PFSK-1 (cell line): Measurements from ENCODE around the gene ATP6V1A.

Experiments used
- POLR2AphosphoS5 ChIP-seq: IDR thresholded peaks from 2 replicates; pipeline ENCODE4 v1.6.1; 2012; ENCODE audit warnings: low read depth, mild to moderate bottlenecking, control low read depth, low read length, moderate library complexity
- SIN3A ChIP-seq: IDR thresholded peaks from 2 replicates; pipeline ENCODE4 v1.6.1; 2012; ENCODE audit warnings: mild to moderate bottlenecking, low read length, moderate library complexity, borderline replicate concordance; ENCODE audit not compliant: insufficient read depth
- TAF1 ChIP-seq: IDR thresholded peaks from 2 replicates; pipeline ENCODE4 v1.6.1; 2012; ENCODE audit warnings: low read length, control low read depth, borderline replicate concordance; ENCODE audit not compliant: insufficient read depth
- TF ChIP-seq, protein P1 (sequence below), 2 experiments: IDR thresholded peaks; 2 replicates each; pipeline versions ENCODE4 v1.6.1 to v1.8.0; 2011 to 2012; ENCODE audit warnings: low read depth in 2 of 2, low read length in 2 of 2, control low read depth in 1 of 2, inconsistent platforms in 1 of 2, mild to moderate bottlenecking in 1 of 2, moderate library complexity in 1 of 2; ENCODE audit not compliant: insufficient read depth in 1 of 2

- no peak for TF ChIP-seq POLR2AphosphoS5
- no peak for TF ChIP-seq SIN3A
- TF ChIP-seq, protein P1, sequence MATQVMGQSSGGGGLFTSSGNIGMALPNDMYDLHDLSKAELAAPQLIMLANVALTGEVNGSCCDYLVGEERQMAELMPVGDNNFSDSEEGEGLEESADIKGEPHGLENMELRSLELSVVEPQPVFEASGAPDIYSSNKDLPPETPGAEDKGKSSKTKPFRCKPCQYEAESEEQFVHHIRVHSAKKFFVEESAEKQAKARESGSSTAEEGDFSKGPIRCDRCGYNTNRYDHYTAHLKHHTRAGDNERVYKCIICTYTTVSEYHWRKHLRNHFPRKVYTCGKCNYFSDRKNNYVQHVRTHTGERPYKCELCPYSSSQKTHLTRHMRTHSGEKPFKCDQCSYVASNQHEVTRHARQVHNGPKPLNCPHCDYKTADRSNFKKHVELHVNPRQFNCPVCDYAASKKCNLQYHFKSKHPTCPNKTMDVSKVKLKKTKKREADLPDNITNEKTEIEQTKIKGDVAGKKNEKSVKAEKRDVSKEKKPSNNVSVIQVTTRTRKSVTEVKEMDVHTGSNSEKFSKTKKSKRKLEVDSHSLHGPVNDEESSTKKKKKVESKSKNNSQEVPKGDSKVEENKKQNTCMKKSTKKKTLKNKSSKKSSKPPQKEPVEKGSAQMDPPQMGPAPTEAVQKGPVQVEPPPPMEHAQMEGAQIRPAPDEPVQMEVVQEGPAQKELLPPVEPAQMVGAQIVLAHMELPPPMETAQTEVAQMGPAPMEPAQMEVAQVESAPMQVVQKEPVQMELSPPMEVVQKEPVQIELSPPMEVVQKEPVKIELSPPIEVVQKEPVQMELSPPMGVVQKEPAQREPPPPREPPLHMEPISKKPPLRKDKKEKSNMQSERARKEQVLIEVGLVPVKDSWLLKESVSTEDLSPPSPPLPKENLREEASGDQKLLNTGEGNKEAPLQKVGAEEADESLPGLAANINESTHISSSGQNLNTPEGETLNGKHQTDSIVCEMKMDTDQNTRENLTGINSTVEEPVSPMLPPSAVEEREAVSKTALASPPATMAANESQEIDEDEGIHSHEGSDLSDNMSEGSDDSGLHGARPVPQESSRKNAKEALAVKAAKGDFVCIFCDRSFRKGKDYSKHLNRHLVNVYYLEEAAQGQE (IDR thresholded peaks at IDR 0.05; ENCODE audit: insufficient read depth in 1 of 2, low read depth in 2 of 2, low read length in 2 of 2) = no peak
- no peak for TF ChIP-seq TAF1
These were observed 5.2 kb upstream of the ATP6V1A start for GRCh38 chr3:113741620-113742019.
